Psoas muscle (tissue), 8 donors: ENCODE measurements around the gene ZBTB22. TPM values are rescaled to one million over a fixed set of nuclear protein-coding genes. Genes with fewer than 3 reads are reported as not detected.

ENCODE experiments used
- ATAC-seq, 4 donors: fragments of 200-7000 bp; cut with Tn5 transposase; one replicate each; pipeline ENCODE4 v1.9.1; 2020; ENCODE audit warnings: moderate library complexity in 3 of 4, mild to moderate bottlenecking in 2 of 4
- DNase-seq, 2 donors: peaks; one replicate each; pipeline ENCODE4 v3.0.0-alpha.2; 2020
- H3K27ac ChIP-seq: fragments of 200-600 bp; one replicate; pipeline ENCODE4 v1.8.0; 2022
- H3K27me3 ChIP-seq, 3 donors: fragments of 200-600 bp in 1 of 3; one replicate each; pipeline versions ENCODE4 v1.6.1 to v1.8.0; 2013 to 2022; ENCODE audit warnings: low read length in 2 of 3, mild to moderate bottlenecking in 2 of 3, moderate library complexity in 1 of 3; ENCODE audit not compliant: insufficient read depth in 3 of 3
- H3K36me3 ChIP-seq, 2 donors: fragments of 200-600 bp in 1 of 2; one replicate each; pipeline versions ENCODE4 v1.6.1 to v1.8.0; 2013 to 2022; ENCODE audit warnings: low read depth in 1 of 2, mild to moderate bottlenecking in 1 of 2, moderate library complexity in 1 of 2; ENCODE audit not compliant: insufficient read depth in 1 of 2
- H3K4me1 ChIP-seq: fragments of 200-600 bp; one replicate; pipeline ENCODE4 v1.8.0; 2022
- H3K4me3 ChIP-seq: fragments of 200-600 bp; one replicate; pipeline ENCODE4 v1.8.0; 2022; ENCODE audit warnings: mild to moderate bottlenecking
- H3K9me3 ChIP-seq: fragments of 200-600 bp; one replicate; pipeline ENCODE4 v1.8.0; 2022
- WGBS, 3 donors: extraction: QIAGEN DNeasy Blood & Tissue Kit; methylation state at CpG; one replicate each; pipeline versions ENCODE4 v1.1.6 to v1.1.7; 2013; 5-methylcytosine and 5-hydroxymethylcytosine counted together
- intact Hi-C, 2 donors: fragments of 100-400 bp; cut with DNase I; formaldehyde crosslinking; loops; one replicate each; pipeline versions ENCODE4 v1.11.0 to v1.14.2; 2022
- polyA plus RNA-seq, 3 donors: library from polyadenylated mRNA; stranded (reverse); fragments of 200-250 nt; gene quantifications; one replicate each; pipeline ENCODE4 v1.2.3, GENCODE V29; 2013
- total RNA-seq, 4 donors: library from RNA; stranded (reverse); fragmentation: NEBNext Ultra II Directional in 2 of 4; extraction: Animal tissue kit (Norgen Biotek cat#: 25700) in 2 of 4; gene quantifications; one replicate each; pipeline versions ENCODE4 v1.2.1 to v1.2.4, GENCODE V29; 2021 to 2023
- TF ChIP-seq, protein P1 (sequence below): fragments of 200-600 bp; IDR thresholded peaks from one replicate; pipeline ENCODE4 v1.8.0; 2022; ENCODE audit warnings: antibody characterized with exemption
- donor health status: healthy with polysubstance abuse.
- donor health status: DM: no; HTN: no; CAD: no; lungs with moderate emphysema.
- donor health status: Bipolar disorder and iron deficiency.
- donor health status: healthy.
- donor health status: DM: yes; HTN: yes; CAD: no.
- donor health status: DM: no; HTN: no; CAD: no.
- donor health status: DM: no; HTN: no; CAD: no.
- donor health status: DM: yes; HTN: yes; CAD: no.

The ZBTB22 gene
- total and polyA plus RNA-seq, 7 donors: 4.7 to 19.7 (median 8.4) TPM

DNA sequence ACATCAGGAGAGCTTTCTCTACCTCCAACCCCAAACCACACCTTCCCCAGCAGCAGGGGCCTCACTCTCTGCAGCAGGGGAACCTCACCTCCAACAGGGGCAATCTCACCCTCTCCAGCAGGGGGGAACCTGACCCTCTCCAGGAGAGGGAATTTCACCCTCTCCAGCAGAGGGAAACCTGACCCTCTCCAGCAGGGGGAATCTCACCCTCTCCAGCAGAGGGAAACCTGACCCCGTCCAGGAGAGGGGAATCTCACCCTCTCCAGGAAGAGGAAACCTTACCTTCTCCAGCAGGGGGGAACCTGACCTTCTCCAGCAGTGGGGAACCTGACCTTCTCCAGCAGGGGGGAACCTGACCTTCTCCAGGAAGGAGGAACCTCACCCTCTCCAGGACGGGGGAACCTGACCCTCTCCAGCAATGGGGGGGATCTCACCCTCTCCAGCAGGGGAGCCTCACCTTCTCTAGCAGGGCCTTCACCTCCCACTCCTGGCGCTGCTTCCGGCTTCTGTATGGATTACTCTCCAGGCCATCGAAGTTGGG, 37.5 kb downstream of the ZBTB22 start:
- ATAC-seq (peak in 3 of 4 donors; percentile 43 to 60 (median 55)), DNase-seq (no peak)
- peak overlapping the region; percentile 23 for H3K27ac ChIP-seq
- intact Hi-C loops: loop anchor here in 1 of 2 donors (1.0 to 10.0 kb wide), 3 partner anchors 9 to 125 kb away; partner anchors contain the start of genes PFDN6, TAPBP and WDR46
- H3K27me3 ChIP-seq: no peaks in the 10 kb centered on the region
- TF ChIP-seq, protein P1, sequence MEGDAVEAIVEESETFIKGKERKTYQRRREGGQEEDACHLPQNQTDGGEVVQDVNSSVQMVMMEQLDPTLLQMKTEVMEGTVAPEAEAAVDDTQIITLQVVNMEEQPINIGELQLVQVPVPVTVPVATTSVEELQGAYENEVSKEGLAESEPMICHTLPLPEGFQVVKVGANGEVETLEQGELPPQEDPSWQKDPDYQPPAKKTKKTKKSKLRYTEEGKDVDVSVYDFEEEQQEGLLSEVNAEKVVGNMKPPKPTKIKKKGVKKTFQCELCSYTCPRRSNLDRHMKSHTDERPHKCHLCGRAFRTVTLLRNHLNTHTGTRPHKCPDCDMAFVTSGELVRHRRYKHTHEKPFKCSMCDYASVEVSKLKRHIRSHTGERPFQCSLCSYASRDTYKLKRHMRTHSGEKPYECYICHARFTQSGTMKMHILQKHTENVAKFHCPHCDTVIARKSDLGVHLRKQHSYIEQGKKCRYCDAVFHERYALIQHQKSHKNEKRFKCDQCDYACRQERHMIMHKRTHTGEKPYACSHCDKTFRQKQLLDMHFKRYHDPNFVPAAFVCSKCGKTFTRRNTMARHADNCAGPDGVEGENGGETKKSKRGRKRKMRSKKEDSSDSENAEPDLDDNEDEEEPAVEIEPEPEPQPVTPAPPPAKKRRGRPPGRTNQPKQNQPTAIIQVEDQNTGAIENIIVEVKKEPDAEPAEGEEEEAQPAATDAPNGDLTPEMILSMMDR: peak; percentile 19
- H3K9me3 ChIP-seq: no peaks in the 10 kb centered on the region
- no peak overlapping the region for H3K4me3 ChIP-seq
- H3K4me1 ChIP-seq: peaks cover 16% of the 10 kb centered on the region
- 34 to 66% (median 44%) methylated on average over 4 to 5 of the region's 5 CpGs for WGBS, 3 donors
- H3K36me3 ChIP-seq: peaks cover 6 to 84% of the 10 kb centered on the region in 2 donors

DNA sequence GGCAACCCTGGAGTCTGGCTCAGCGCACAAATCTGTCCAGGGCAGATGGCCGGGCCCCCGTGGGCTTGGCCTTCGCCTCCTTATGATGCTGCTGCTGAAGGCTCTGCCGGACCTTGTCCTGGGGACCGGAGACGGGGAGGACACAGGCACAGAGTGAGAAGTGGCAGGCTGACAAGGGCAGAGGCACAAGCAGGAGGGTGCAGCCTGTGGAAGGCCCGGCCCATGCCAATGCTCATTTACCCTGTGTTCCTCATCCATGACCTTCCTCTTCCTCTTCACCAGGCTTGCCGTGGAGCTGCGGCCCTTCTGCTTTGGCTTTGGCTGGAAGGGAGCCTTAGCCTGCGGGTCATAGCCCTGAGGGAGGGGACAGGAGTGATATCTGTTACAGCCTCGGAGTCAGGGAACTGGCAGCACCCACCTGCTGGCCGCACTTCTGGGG, 38.3 kb downstream of the ZBTB22 start:
- DNase-seq (peak in 1 of 2 donors; percentile 52), ATAC-seq (peak in 1 of 4 donors; percentile 3)
- H3K4me1 ChIP-seq: peaks cover 22% of the 10 kb centered on the region
- 33 to 66% (median 50%) methylated on average over 13 of the region's 13 CpGs for WGBS, 3 donors
- TF ChIP-seq, protein P1: no peak
- intact Hi-C loops: loop anchor here in 1 of 2 donors (5.0 to 10.0 kb wide), 2 partner anchors 33 to 126 kb away; partner anchors contain the start of gene TAPBP
- H3K27ac ChIP-seq: peak overlapping the region; percentile 23
- H3K9me3 ChIP-seq: no peaks in the 10 kb centered on the region
- no peak overlapping the region for H3K4me3 ChIP-seq
- no peaks in the 10 kb centered on the region for H3K27me3 ChIP-seq
- H3K36me3 ChIP-seq: peaks cover 6 to 84% of the 10 kb centered on the region in 2 donors

DNA sequence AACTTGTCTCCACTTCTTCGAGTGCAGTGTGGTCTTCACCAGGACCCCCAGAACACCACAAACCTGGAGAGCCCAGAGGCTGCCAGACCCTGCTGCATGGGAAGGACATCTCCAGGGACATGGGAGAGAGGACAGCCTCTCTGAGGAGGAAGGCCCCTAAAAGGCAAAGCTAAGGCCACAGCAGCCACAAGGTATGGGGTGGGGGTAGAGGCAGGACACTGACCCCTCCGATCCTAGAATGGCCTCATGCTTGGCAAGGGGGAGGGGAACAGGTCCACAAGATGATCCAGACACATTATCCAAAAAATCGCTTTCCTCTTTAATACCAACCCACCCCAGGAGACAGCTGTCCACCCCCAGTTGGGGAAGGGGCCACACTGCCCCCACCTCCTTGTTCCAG, 38.7 kb downstream of the ZBTB22 start:
- WGBS, 3 donors: 82 to 94% (median 89%) methylated on average over 3 of the region's 3 CpGs
- H3K27me3 ChIP-seq: no peaks in the 10 kb centered on the region
- peaks cover 6 to 84% of the 10 kb centered on the region in 2 donors for H3K36me3 ChIP-seq
- no peak for ATAC-seq
- H3K4me3 ChIP-seq: no peak overlapping the region
- peaks cover 27% of the 10 kb centered on the region for H3K4me1 ChIP-seq
- TF ChIP-seq, protein P1: no peak
- no peaks in the 10 kb centered on the region for H3K9me3 ChIP-seq
- intact Hi-C loops: loop anchor here in 1 of 2 donors (5.0 to 10.0 kb wide), 2 partner anchors 33 to 126 kb away; partner anchors contain the start of gene TAPBP
- DNase-seq: no peak
- peak overlapping the region; percentile 23 for H3K27ac ChIP-seq

DNA sequence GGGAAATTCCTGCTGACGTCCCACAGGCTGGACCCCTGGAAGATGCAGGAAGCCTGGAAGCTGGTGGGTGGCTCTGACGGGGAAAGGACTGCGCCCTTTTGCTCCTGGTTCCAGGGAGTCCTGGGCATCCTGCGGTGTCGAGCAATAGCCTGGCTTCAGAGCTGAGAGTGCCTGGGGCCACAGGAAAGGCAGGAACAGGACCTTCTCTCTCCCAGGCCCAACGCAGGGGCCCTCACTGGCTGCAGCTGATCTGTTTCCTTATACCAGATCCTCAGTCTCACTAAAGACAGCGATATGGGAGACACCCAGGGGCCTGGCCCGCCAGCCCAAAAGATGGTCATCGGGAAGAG, 39.2 kb downstream of the ZBTB22 start:
- Histone ChIP-seq H3K27me3 (no peaks in the 10 kb centered on the region), H3K4me3 (peak overlapping the region; percentile 68), H3K9me3 (no peaks in the 10 kb centered on the region), H3K27ac (no peak overlapping the region), H3K4me1 (peaks cover 31% of the 10 kb centered on the region), H3K36me3 (peaks cover 6 to 84% of the 10 kb centered on the region in 2 donors)
- intact Hi-C loops: loop anchor here in 1 of 2 donors (5.0 to 10.0 kb wide), 2 partner anchors 34 to 126 kb away; partner anchors contain the start of gene TAPBP
- DNase-seq (no peak), ATAC-seq (no peak)
- 78 to 83% (median 79%) methylated on average over 9 of the region's 9 CpGs for WGBS, 3 donors
- TF ChIP-seq, protein P1: no peak
